ENCODE data around the gene CFAP52. TPM values are rescaled to one million over a fixed set of nuclear protein-coding genes. Genes with fewer than 3 reads are reported as not detected.

The CFAP52 gene, protein sequence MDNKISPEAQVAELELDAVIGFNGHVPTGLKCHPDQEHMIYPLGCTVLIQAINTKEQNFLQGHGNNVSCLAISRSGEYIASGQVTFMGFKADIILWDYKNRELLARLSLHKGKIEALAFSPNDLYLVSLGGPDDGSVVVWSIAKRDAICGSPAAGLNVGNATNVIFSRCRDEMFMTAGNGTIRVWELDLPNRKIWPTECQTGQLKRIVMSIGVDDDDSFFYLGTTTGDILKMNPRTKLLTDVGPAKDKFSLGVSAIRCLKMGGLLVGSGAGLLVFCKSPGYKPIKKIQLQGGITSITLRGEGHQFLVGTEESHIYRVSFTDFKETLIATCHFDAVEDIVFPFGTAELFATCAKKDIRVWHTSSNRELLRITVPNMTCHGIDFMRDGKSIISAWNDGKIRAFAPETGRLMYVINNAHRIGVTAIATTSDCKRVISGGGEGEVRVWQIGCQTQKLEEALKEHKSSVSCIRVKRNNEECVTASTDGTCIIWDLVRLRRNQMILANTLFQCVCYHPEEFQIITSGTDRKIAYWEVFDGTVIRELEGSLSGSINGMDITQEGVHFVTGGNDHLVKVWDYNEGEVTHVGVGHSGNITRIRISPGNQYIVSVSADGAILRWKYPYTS
- 0.26 TPM for total RNA-seq
- 0.25 TPM for polyA plus RNA-seq

DNA sequence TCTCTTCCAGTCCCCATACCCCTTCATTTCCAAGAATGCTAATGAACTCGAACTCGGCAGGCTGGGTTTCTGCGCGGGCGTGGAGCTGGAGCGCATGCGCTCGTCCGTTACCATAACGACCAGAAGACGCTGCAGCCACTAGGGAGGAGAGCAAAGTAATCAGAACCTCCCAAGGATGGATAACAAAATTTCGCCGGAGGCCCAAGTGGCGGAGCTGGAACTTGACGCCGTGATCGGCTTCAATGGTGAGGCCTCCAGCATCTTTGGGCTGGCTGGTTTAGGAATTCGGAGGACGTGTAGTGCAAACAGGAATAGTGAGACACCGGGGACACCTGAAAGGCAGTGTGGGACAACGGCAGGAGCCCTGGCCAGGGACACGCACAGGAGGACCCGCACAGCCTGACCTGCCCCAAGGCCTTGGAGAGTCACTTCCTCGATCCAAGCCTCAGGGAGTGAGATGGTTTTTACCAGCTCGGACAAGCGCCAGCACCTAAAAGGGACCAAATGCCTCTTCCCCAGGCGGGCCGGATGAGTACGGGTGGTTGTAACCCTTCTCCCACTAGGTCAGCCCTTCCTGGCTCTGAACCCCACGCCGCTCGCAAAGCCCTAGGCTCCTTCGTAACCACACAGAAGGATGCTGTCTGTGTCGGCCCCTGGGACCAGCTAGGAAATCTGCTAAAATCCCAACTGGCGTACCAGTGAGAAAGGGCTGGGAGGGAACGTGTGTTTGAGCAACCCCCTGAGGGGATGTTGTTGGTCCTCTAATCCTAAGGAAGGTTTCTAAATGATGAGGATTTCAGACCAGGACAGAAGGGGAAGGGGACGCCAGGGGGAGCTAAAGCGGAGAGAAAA is at the start of gene CFAP52:
Gene CFAP52, plus strand, starts transcription at position 122 of the 852 bp plus-strand sequence. Its CDS starts 54 bp downstream, at position 176.
- Histone ChIP-seq H3K4me1 (ENCODE audit: insufficient read depth) (no peaks in the 10 kb centered on the region), H3K27ac (ENCODE audit: low read depth) (no peak within 1 kb of the TSS), H3K36me3 (ENCODE audit: insufficient read depth) (no peaks in the 10 kb centered on the region), H3K4me3 (ENCODE audit: low read depth, low read length) (peak within 1 kb of the TSS; percentile 79)
- WGBS, result 3% methylated on average over 38 of the region's 38 CpGs
- DNase-seq (ENCODE audit: extremely low spot score), result peak; percentile 49

DNA sequence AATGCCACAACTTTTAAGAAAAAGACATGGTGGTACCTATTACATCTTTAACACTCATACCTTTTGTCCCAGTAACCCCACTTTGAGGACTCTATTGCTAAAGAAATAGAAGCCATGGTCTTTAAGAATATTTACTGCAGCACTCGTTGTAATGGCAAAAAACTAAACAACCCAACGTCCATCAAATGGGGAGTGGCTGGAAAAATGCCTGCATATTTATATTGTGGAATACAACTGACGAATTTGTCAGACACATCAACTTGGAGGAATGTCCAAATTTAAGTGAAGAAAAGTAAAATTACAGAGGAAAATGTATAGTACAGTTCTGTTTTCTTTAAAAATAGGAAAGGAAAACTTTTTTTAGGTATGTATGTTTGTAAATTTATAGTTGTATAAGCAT is 48.7 kb upstream of the CFAP52 start:
- no peak overlapping the region for H3K4me3 ChIP-seq (ENCODE audit: low read depth, low read length)
- H3K27ac ChIP-seq (ENCODE audit: low read depth), result no peak overlapping the region
- DNase-seq (ENCODE audit: extremely low spot score), result no peak
- no peaks in the 10 kb centered on the region for H3K4me1 ChIP-seq (ENCODE audit: insufficient read depth)
- no peaks in the 10 kb centered on the region for H3K36me3 ChIP-seq (ENCODE audit: insufficient read depth)
- 69% methylated on average over 3 of the region's 3 CpGs for WGBS

DNA sequence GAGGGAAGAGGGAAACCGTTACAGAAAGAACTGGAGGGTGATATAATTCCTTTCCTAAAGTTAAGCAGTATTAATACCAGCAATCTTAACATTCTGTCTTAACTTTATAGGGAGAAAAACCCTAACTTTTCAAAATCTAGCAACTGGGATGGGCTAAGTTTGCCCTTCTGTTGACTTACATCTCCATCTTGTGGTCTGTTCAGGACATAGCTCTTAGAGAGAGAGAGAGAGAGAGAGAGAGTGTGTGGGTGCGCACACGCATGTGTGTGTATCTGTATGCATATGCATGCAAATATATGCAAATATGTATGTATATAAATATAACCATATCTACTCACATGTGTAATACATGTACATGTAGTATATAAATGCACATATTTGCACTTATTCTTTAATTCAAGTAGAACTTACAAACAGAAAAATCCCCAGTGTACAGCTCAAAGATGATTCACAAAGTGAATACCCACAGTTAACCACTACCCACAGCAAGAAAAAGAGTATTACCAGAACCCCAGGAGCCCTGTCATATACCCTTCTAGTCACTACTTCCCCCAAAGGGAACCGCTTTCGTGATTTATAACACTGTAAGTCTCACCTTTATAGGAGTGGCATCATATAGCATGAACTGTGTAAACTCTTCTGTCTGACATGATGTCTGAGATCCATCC is 47.3 kb upstream of the CFAP52 start:
- DNase-seq (ENCODE audit: extremely low spot score), result no peak
- Histone ChIP-seq H3K4me1 (ENCODE audit: insufficient read depth) (no peaks in the 10 kb centered on the region), H3K27ac (ENCODE audit: low read depth) (no peak overlapping the region), H3K36me3 (ENCODE audit: insufficient read depth) (no peaks in the 10 kb centered on the region), H3K4me3 (ENCODE audit: low read depth, low read length) (no peak overlapping the region)
- WGBS, result 68% methylated on average over 5 of the region's 5 CpGs

DNA sequence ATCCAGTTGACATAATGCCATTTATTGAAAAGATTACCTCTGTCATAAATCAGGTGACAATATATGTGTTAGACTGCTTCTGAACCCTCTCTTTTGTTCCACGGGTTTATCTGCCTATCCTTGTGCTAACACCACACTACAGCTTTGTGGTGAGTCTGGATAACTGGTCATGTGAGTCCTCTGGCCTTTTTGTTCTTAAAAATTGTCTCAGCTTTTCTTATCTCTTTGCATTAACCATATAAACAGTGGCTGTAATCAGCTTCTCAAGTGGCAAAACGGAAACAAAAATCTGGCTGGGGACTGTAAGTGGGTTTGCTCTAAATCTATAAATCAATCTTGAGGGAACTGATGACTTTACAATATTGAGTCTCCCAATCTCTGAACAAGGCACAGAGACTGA is 45.4 kb upstream of the CFAP52 start:
- no peak overlapping the region for H3K4me3 ChIP-seq (ENCODE audit: low read depth, low read length)
- H3K4me1 ChIP-seq (ENCODE audit: insufficient read depth), result no peaks in the 10 kb centered on the region
- WGBS, result 37% methylated on average over 2 of the region's 2 CpGs
- H3K36me3 ChIP-seq (ENCODE audit: insufficient read depth), result no peaks in the 10 kb centered on the region
- DNase-seq (ENCODE audit: extremely low spot score), result no peak
- H3K27ac ChIP-seq (ENCODE audit: low read depth), result no peak overlapping the region

DNA sequence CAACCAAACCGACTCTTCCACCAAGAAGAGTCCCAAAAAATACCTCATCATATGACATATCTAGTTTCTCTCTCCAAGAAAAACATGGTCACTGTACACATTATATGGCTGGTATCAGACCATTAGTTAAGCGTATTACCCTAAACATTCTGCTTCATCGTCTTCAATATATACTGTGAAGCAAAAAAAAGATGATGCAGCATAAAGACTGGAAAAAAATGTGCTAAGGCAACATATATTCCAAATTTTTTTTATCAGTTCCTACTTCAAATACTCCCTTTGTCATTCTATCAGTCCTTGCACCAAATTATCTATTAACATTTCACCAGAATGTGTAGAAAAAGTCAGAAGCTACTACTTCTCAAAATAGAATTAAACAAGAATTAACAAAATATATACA is 43.7 kb upstream of the CFAP52 start:
- Histone ChIP-seq H3K4me1 (ENCODE audit: insufficient read depth) (no peaks in the 10 kb centered on the region), H3K27ac (ENCODE audit: low read depth) (no peak overlapping the region), H3K36me3 (ENCODE audit: insufficient read depth) (no peaks in the 10 kb centered on the region), H3K4me3 (ENCODE audit: low read depth, low read length) (no peak overlapping the region)
- WGBS, result 97% methylated on average over 3 of the region's 3 CpGs
- DNase-seq (ENCODE audit: extremely low spot score), result no peak

DNA sequence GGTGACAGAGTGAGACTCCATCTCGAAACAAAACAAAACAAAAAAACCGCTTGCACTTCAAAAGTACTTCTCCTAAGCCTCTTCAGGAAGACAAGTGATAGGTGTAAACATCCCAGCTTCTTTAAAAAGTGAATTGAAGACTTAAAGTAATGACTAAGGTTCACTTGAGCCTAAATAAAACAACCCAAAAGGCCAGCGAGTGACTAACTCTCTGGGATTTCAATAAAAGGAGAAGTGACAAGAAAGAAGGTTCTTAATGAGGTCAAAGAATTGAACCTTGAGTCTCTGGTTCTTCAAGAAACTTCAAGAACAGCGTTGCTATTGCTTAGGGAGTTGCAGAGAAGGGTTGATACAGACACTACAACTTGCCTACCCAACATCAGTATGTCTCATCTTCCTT is 43.0 kb upstream of the CFAP52 start:
- WGBS, result 94% methylated on average over 4 of the region's 4 CpGs
- DNase-seq (ENCODE audit: extremely low spot score), result no peak
- no peaks in the 10 kb centered on the region for H3K4me1 ChIP-seq (ENCODE audit: insufficient read depth)

DNA sequence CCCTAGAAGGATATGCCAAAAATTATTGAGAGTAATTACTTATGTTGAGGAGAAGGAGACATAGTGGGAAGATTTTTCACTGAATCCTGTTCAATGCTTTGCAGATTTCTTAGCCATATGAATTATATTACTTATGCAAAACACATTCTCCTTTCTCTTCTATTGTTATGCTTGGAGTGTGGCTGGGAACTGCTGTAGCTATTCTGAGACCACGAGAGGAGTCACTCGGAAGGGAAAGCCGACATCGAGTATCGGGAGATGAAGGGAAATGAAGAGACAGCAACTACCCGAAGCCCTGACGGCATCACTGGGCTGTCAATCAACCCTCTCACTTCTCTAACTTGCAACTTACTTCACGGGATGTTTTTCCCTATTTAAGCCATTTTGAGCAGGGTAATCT is 40.4 kb upstream of the CFAP52 start:
- Histone ChIP-seq H3K36me3 (ENCODE audit: insufficient read depth) (peaks cover 1% of the 10 kb centered on the region), H3K27ac (ENCODE audit: low read depth) (no peak overlapping the region), H3K4me3 (ENCODE audit: low read depth, low read length) (no peak overlapping the region), H3K4me1 (ENCODE audit: insufficient read depth) (no peaks in the 10 kb centered on the region)
- DNase-seq (ENCODE audit: extremely low spot score), result no peak
- WGBS, result 89% methylated on average over 8 of the region's 8 CpGs

More for the DNA sequence above, 43.0 kb upstream of the CFAP52 start:
- no peak overlapping the region for H3K4me3 ChIP-seq (ENCODE audit: low read depth, low read length)
- no peaks in the 10 kb centered on the region for H3K36me3 ChIP-seq (ENCODE audit: insufficient read depth)
- H3K27ac ChIP-seq (ENCODE audit: low read depth), result no peak overlapping the region

DNA sequence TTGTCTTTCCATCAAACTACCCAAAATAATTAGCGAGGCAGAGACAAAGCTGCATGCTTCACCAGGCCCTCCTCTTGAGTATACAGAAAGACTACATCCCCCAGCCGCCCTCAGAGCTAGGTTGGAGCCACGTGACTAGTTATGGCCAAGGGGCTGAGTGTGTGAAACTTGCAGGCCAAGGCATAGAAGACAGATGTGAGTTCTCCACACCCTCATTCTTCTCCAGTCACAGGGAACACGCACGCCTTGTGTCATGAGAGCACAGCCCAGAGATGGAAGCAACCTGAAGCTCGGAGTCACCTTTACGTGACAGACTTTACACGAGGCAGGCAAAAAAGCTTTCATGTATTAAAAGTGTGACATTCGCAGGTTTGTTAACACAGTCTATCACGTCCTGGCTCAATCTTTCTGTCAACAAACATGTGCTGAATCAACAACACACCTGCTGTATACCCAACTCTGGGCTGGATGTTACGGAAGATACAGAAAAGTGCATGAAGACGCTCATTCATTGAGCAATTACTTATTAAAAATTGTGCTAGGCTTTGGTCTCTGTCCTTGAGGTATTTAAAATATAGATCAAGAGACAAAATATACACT is 39.2 kb upstream of the CFAP52 start:
- Histone ChIP-seq H3K4me1 (ENCODE audit: insufficient read depth) (no peaks in the 10 kb centered on the region), H3K4me3 (ENCODE audit: low read depth, low read length) (no peak overlapping the region), H3K27ac (ENCODE audit: low read depth) (no peak overlapping the region), H3K36me3 (ENCODE audit: insufficient read depth) (peaks cover 1% of the 10 kb centered on the region)
- no peak for DNase-seq (ENCODE audit: extremely low spot score)
- WGBS, result 94% methylated on average over 12 of the region's 12 CpGs

DNA sequence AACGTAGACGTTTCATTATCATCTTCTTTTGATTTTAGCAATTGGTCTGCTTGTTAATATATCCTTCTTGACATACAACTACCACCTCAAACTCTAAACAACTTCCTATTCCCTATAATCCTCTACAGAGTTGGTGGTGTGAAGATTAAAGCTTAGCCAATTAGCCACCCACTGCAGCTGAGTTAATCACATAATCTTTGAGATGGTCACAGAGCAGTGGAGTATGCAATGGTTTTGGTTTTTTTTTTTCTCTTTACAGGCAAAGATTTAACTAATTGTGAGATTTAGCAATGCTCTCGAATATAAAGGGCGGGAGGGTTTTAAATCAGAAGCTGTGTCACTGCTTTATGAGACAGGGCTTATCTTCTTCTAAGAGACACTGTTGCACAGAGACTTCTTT is 37.8 kb upstream of the CFAP52 start:
- Histone ChIP-seq H3K4me1 (ENCODE audit: insufficient read depth) (no peaks in the 10 kb centered on the region), H3K27ac (ENCODE audit: low read depth) (no peak overlapping the region), H3K4me3 (ENCODE audit: low read depth, low read length) (no peak overlapping the region), H3K36me3 (ENCODE audit: insufficient read depth) (peaks cover 1% of the 10 kb centered on the region)
- WGBS, result 66% methylated on average over 4 of the region's 4 CpGs
- DNase-seq (ENCODE audit: extremely low spot score), result no peak

DNA sequence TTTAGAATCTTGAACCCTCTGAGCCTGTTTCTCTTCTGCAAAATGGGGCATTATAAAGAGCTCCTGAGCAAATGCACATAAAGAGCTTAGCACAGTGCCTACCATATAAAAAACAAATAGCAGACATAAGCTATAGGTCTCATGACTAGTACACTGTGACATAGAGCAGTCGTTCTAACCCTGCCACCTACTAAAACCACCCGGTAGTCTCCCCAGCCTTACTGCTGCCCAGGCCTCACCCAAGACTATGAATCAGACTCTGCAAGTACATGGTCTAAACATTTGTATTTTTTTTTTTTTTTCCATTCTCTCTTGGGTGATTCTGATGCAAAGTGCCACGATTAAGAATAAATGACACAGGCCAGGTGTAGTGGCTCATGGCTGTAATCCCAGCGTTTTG is 34.7 kb upstream of the CFAP52 start:
- 94% methylated on average over 4 of the region's 4 CpGs for WGBS
- Histone ChIP-seq H3K27ac (ENCODE audit: low read depth) (no peak overlapping the region), H3K4me3 (ENCODE audit: low read depth, low read length) (no peak overlapping the region), H3K36me3 (ENCODE audit: insufficient read depth) (peaks cover 1% of the 10 kb centered on the region), H3K4me1 (ENCODE audit: insufficient read depth) (no peaks in the 10 kb centered on the region)
- no peak for DNase-seq (ENCODE audit: extremely low spot score)

DNA sequence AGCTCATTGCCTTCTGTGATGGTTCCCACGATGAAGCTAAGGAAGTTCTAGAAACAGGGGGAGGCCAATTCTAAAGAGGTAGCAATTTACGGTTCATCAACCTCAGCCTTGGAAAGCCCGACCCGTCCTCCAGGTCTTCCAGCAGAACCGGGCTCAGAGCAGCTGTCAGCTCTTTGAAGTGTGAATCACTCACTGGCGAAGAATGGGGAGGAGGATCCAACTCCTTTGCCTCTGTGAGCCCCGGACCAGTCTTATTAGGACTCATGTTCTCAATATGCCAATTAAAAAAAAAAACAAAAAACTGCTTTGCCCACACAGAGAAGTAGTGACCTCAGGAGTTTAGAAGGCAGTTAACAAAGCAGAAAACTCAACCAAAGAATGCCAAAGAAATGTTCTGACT is 32.2 kb upstream of the CFAP52 start:
- DNase-seq (ENCODE audit: extremely low spot score), result no peak
- Histone ChIP-seq H3K27ac (ENCODE audit: low read depth) (no peak overlapping the region), H3K4me1 (ENCODE audit: insufficient read depth) (no peaks in the 10 kb centered on the region), H3K4me3 (ENCODE audit: low read depth, low read length) (no peak overlapping the region), H3K36me3 (ENCODE audit: insufficient read depth) (no peaks in the 10 kb centered on the region)
- 79% methylated on average over 7 of the region's 7 CpGs for WGBS

DNA sequence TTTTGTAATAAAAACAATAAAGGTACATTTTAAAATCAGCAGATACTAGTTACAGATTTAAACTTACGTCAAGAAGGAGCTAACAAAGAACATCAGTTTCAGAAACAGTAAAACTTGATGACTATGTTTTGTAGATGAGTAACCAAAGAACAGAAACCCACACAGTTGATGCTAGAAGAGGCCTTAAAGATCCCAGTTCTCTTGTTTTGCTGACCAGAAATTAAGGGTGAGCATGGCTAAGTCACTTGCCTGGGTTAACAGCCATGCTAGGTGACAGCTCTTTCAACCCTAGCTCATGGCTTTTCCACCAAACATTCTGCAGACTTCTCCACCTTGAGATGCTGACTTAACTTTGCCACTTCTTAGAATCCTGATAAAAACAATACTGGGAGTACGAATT is 27.2 kb upstream of the CFAP52 start:
- no peaks in the 10 kb centered on the region for H3K36me3 ChIP-seq (ENCODE audit: insufficient read depth)
- no peak overlapping the region for H3K27ac ChIP-seq (ENCODE audit: low read depth)
- 96% methylated on average over 2 of the region's 2 CpGs for WGBS
- no peak overlapping the region for H3K4me3 ChIP-seq (ENCODE audit: low read depth, low read length)
- DNase-seq (ENCODE audit: extremely low spot score), result no peak
- no peaks in the 10 kb centered on the region for H3K4me1 ChIP-seq (ENCODE audit: insufficient read depth)

DNA sequence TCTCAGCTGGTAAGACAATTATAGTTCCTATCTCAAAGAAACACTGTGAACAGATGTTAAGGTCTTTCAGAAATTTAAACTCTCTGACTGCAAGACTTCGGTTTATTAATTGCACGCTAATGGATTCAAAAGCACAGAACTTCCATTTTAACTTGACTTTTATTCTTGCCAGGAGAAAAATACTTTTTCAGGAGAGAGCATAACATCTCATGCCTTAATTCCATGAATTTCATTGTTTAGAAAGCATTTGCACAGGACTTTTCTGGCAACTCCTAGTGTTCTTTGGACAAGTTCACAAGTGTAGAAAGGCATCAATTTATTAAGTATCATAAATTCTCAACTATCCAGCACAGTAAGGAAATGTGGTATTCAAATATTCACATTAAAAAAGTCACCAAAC is 23.3 kb upstream of the CFAP52 start:
- WGBS, result 45% methylated on average over 2 of the region's 2 CpGs
- no peaks in the 10 kb centered on the region for H3K36me3 ChIP-seq (ENCODE audit: insufficient read depth)
- DNase-seq (ENCODE audit: extremely low spot score), result no peak
- no peak overlapping the region for H3K27ac ChIP-seq (ENCODE audit: low read depth)
- no peak overlapping the region for H3K4me3 ChIP-seq (ENCODE audit: low read depth, low read length)
- no peaks in the 10 kb centered on the region for H3K4me1 ChIP-seq (ENCODE audit: insufficient read depth)
